K562 (cell line): ENCODE results near the gene UBXN6. TPM values are rescaled to one million over a fixed set of nuclear protein-coding genes. Genes with fewer than 3 reads are reported as not detected.
A peak's percentile ranks its signal among the peaks of the same experiment; 100 is the strongest.

Source experiments
- ATAC-seq: fragments of 200-7000 bp; cut with Tn5 transposase; 3 replicates; pipeline ENCODE4 v1.9.1; 2020; ENCODE audit warnings: moderate library complexity
- BruUV-seq: library from RNA; stranded (reverse); fragments of 400-500 nt; replicated peaks from 2 replicates; lab custom pipeline; 2021; lab: Mats Ljungman, UMichigan
- CTCF ChIA-PET: fragments of 300-600 bp; formaldehyde crosslinking; extraction: SDS; loops from one replicate; lab custom pipeline; 2021; ENCODE audit warnings: low intra/inter-chr PET ratio; lab: Yijun Ruan, JAX
- POLR2A ChIA-PET: fragments of 300-600, 350-650 bp; sonication (Branson Sonifier 250); formaldehyde crosslinking; extraction: SDS; loops from one replicate; lab custom pipeline; 2021; ENCODE audit warnings: antibody characterized with exemption, inconsistent platforms; lab: Yijun Ruan, JAX
- DNase-seq, 4 experiments: peaks; one replicate each; pipeline versions ENCODE4 v3.0.0 to v3.0.0-alpha.2; 2011 to 2018; ENCODE audit warnings: low spot score in 3 of 4, mixed read lengths in 3 of 4; ENCODE audit errors: extremely low read depth in 1 of 4
- FAIRE-seq: peaks from 2 replicates; lab custom pipeline; 2011; peaks lifted over from hg19 to GRCh38; lab: Jason Lieb, UNC
- H2AFZ ChIP-seq: 2 replicates; pipeline ENCODE4 v1.6.0; 2011; ENCODE audit warnings: low read depth, low read length, control low read depth, inconsistent platforms
- H3K27ac ChIP-seq: fragments of 200-600 bp; 3 replicates; pipeline ENCODE4 v1.8.0; 2011; ENCODE audit warnings: low read depth, mild to moderate bottlenecking, control low read depth, inconsistent platforms, low read length, moderate library complexity, mixed read lengths; ENCODE audit errors: extremely low read depth
- H3K27me3 ChIP-seq, 2 experiments: fragments of 300-600 bp in 1 of 2; 2 replicates in 1 of 2; 3 replicates in 1 of 2; pipeline versions ENCODE4 v1.6.0 to v1.8.0; 2011; ENCODE audit warnings: inconsistent platforms in 2 of 2, low read length in 2 of 2, mild to moderate bottlenecking in 1 of 2, mixed read lengths in 1 of 2, moderate library complexity in 1 of 2; ENCODE audit not compliant: control insufficient read depth in 2 of 2, insufficient read depth in 2 of 2
- H3K36me3 ChIP-seq: fragments of 300-600 bp; 3 replicates; pipeline ENCODE4 v1.8.0; 2011; ENCODE audit warnings: mild to moderate bottlenecking, low read length, inconsistent platforms; ENCODE audit not compliant: control insufficient read depth, insufficient read depth
- H3K4me1 ChIP-seq, 2 experiments: fragments of 200-600 bp in 1 of 2; replicated peaks in 1 of 2; 2 replicates in 1 of 2; 3 replicates in 1 of 2; pipeline versions ENCODE4 v1.5.1 to v1.8.0; 2011; ENCODE audit warnings: inconsistent platforms in 2 of 2, low read length in 2 of 2, mild to moderate bottlenecking in 1 of 2, mixed read lengths in 1 of 2, moderate library complexity in 1 of 2; ENCODE audit not compliant: control insufficient read depth in 2 of 2, insufficient read depth in 2 of 2
- H3K4me2 ChIP-seq: 2 replicates; pipeline ENCODE4 v1.6.1; 2011; ENCODE audit warnings: low read length, control low read depth, inconsistent platforms, mixed read lengths; ENCODE audit not compliant: insufficient read depth
- H3K4me3 ChIP-seq: fragments of 200-600 bp; sonication (generic), shearing (Covaris generic); 2 replicates; pipeline ENCODE4 v1.5.1; 2016; ENCODE audit warnings: control low read depth, inconsistent platforms
- H3K79me2 ChIP-seq: fragments of 200-600 bp; 3 replicates; pipeline ENCODE4 v1.8.0; 2011; ENCODE audit warnings: low read length, inconsistent platforms; ENCODE audit not compliant: control insufficient read depth, insufficient read depth
- H3K9ac ChIP-seq, 2 experiments: 2 replicates each; pipeline versions ENCODE4 v1.6.0 to v1.6.1; 2011; ENCODE audit warnings: low read depth in 2 of 2, low read length in 2 of 2, control low read depth in 1 of 2, inconsistent platforms in 1 of 2, mild to moderate bottlenecking in 1 of 2, mixed read lengths in 1 of 2; ENCODE audit not compliant: insufficient read depth in 1 of 2
- H3K9me1 ChIP-seq: one replicate; pipeline ENCODE4 v1.6.0; 2011; ENCODE audit warnings: inconsistent platforms, mild to moderate bottlenecking, low read length, moderate library complexity; ENCODE audit not compliant: control insufficient read depth, insufficient read depth
- H3K9me3 ChIP-seq: replicated peaks from 2 replicates; pipeline ENCODE4 v1.5.1; 2011; ENCODE audit warnings: low read depth, low read length, inconsistent platforms; ENCODE audit not compliant: control insufficient read depth, insufficient read depth
- H4K20me1 ChIP-seq: replicated peaks from 2 replicates; pipeline ENCODE4 v1.6.1; 2011; ENCODE audit warnings: low read length, inconsistent platforms, mixed read lengths; ENCODE audit not compliant: control insufficient read depth, insufficient read depth
- ARNT ChIP-seq, 2 experiments: fragments of 450-650 bp; IDR thresholded peaks; 2 replicates each; pipeline ENCODE4 v1.6.1; 2016; ENCODE audit warnings: mild to moderate bottlenecking in 1 of 2
- POLR2A ChIP-seq: fragments of 450-650 bp; conservative IDR thresholded peaks from 2 replicates; pipeline ENCODE4 v1.6.1; 2016
- POLR2G ChIP-seq: fragments of 200-400 bp; formaldehyde crosslinking; IDR thresholded peaks from 2 replicates; pipeline ENCODE4 v1.6.1; 2017; ENCODE audit warnings: low read depth, mild to moderate bottlenecking, antibody characterized with exemption, low read length, moderate library complexity
- RBM22 ChIP-seq: fragments of 200-400 bp; formaldehyde crosslinking; IDR thresholded peaks from 2 replicates; pipeline ENCODE4 v1.6.1; 2018; ENCODE audit warnings: low read length, low read depth; ENCODE audit not compliant: poor library complexity, severe bottlenecking
- WGBS: fragments of 100-300 bp; shearing (Covaris generic); methylation state at CpG from one replicate; pipeline ENCODE4 v1.1.6; 2016; ENCODE audit warnings: low coverage, mixed read lengths; ENCODE audit not compliant: insufficient coverage; ENCODE audit errors: missing lambda C conversion rate; 5-methylcytosine and 5-hydroxymethylcytosine counted together
- in situ Hi-C: fragments of 300-500 bp; cut with MboI; formaldehyde crosslinking; loops from 4 replicates; pipeline ENCODE4 v1.15.0; 2018; ENCODE audit warnings: inconsistent platforms, mixed read lengths
- intact Hi-C: fragments of 100-400 bp; cut with micrococcal nuclease; formaldehyde crosslinking; loops from 2 replicates; pipeline ENCODE4 v1.14.2; 2022
- polyA plus RNA-seq, 8 experiments: library from polyadenylated mRNA; depleted of rRNA in 4 of 8; stranded (reverse) in 5 of 8; unstranded in 3 of 8; fragments of >200 nt; fragmentation: Nextera tagmentation in 2 of 8; fragmentation: Illumina TruSeq in 1 of 8; extraction: Ambion mirVana in 2 of 8; extraction: Trizol in 1 of 8; gene quantifications; 2 replicates each; pipeline versions ENCODE4 v1.2.1 to v1.2.3, GENCODE V29; 2011 to 2014; ENCODE audit warnings: inconsistent platforms in 1 of 8, missing spikeins in 1 of 8
- total RNA-seq, 7 experiments: library from RNA; depleted of rRNA in 6 of 7; stranded (reverse); fragments of >200 nt in 6 of 7; fragmentation: Illumina TruSeq in 2 of 7; extraction: Trizol in 2 of 7; gene quantifications; 2 replicates each; pipeline versions ENCODE4 v1.2.1 to v1.2.3, GENCODE V29; 2011 to 2021; ENCODE audit warnings: low replicate concordance in 1 of 7
- TF ChIP-seq, protein P1 (sequence below): sonication (generic); formaldehyde crosslinking; IDR thresholded peaks from 2 replicates; pipeline ENCODE4 v1.9.0; 2022; ENCODE audit warnings: mild to moderate bottlenecking, missing genetic modification reagents

Gene UBXN6
- total and polyA plus RNA-seq, 9 of the 15 experiments (the other 6 are each of a cell fraction or from before 2014, with no cell fraction given) = 0.48 to 90.2 (median 29.5) TPM

- intact Hi-C loops = no loop called here
- Histone ChIP-seq H3K36me3 (peaks cover 94% of the 10 kb centered on the region; the same call in 2 of the 3 replicates), H3K9ac (no peak overlapping the region; a peak in 1 of 4 replicates), H3K9me3 (no peaks in the 10 kb centered on the region), H3K4me3 (no peak overlapping the region), H4K20me1 (no peaks in the 10 kb centered on the region; the same call in 1 of the 2 replicates), H3K4me2 (no peak overlapping the region), H3K27ac (no peak overlapping the region), H3K79me2 (no peaks in the 10 kb centered on the region), H3K27me3 (no peaks in the 10 kb centered on the region)
- no TSS peak for BruUV-seq
- ATAC-seq (no peak), DNase-seq (peak in 1 of 4 experiments; percentile 14)
- POLR2A ChIA-PET = interaction anchor here (0.6 to 7.4 kb wide), 4 partner anchors 8 to 206 kb away, joined by 3 to 60 read pairs (median 4); no protein-coding TSS in a partner anchor
- in situ Hi-C loops = no loop called here
- TF ChIP-seq RBM22 = peak; percentile 76
- TF ChIP-seq POLR2G = peak; percentile 69; the same call in 1 of the 2 replicates
- TF ChIP-seq, protein P1, sequence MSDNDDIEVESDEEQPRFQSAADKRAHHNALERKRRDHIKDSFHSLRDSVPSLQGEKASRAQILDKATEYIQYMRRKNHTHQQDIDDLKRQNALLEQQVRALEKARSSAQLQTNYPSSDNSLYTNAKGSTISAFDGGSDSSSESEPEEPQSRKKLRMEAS (CRISPR knock-in tag) = no peak
- TF ChIP-seq ARNT (IDR thresholded peaks at IDR 0.05) = no peak
- TF ChIP-seq POLR2A = 0 out of 2 replicates have a peak, but pooled peaks have one; percentile 31
- TF ChIP-seq, all 486 proteins: peak for 3
- WGBS = 92% methylated on average over 20 of the region's 28 CpGs
- no peak for FAIRE-seq
- Histone ChIP-seq H3K4me1 (peaks cover 0 to 67% of the 10 kb centered on the region in 2 experiments; a peak in 2 of 5 replicates), H2AFZ (no peak overlapping the region), H3K9me1 (no peaks in the 10 kb centered on the region)
- CTCF ChIA-PET = no interaction called here
These were observed 10.1 kb downstream of the UBXN6 start for GRCh38 chr19:4447327-4448146.
